Left kidney (tissue), 2 donors: Measurements from ENCODE around the gene SLC2A9. TPM values are rescaled to one million over a fixed set of nuclear protein-coding genes. Genes with fewer than 3 reads are reported as not detected.

ENCODE experiments used
- DNase-seq: peaks from one replicate; pipeline ENCODE4 v3.0.0-alpha.2; 2013
- polyA plus RNA-seq: library from polyadenylated mRNA; unstranded; fragments of 120-200 nt; gene quantifications from one replicate; pipeline ENCODE4 v1.2.1, GENCODE V29; 2013; ENCODE audit not compliant: insufficient read length

The SLC2A9 gene
- polyA plus RNA-seq, 1 donor = 10.3 TPM

- DNase-seq = no peak
Observed at GRCh38 chr4:10019521-10020051, 1.7 kb downstream of the SLC2A9 start.

DNA sequence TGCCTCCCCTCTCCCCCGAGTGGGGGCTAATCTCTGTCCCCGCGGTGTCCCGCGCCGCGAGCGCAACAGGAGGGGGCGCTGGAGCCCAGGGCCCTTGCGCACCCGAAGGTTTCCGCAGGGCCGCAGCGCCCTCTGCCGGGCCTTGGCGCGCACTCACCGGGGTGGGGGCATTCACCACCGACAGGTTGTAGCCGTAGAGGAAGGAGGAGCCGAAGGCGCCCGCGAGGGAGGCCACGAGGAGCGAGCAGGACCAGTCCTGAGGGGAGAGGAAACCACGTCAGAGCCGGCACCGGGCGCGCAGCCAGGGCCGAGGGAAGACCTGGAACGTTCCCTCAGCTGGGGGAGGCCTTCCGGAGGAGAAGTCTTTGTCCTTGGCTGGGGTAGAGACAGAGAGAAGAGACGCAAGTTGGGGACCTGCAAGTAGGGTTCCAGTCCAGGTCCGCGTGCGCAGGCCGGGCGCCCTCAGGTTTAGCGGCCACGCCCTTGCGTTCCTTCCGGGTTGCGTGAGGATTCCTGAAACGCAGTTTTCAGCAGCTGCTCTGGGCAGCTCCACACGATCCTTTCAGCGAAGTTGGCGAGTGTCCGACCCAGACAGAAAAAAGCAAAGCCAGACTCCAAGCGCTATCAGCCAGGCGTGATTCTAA is 2.4 kb downstream of the SLC2A9 start:
- DNase-seq = peak; percentile 90

DNA sequence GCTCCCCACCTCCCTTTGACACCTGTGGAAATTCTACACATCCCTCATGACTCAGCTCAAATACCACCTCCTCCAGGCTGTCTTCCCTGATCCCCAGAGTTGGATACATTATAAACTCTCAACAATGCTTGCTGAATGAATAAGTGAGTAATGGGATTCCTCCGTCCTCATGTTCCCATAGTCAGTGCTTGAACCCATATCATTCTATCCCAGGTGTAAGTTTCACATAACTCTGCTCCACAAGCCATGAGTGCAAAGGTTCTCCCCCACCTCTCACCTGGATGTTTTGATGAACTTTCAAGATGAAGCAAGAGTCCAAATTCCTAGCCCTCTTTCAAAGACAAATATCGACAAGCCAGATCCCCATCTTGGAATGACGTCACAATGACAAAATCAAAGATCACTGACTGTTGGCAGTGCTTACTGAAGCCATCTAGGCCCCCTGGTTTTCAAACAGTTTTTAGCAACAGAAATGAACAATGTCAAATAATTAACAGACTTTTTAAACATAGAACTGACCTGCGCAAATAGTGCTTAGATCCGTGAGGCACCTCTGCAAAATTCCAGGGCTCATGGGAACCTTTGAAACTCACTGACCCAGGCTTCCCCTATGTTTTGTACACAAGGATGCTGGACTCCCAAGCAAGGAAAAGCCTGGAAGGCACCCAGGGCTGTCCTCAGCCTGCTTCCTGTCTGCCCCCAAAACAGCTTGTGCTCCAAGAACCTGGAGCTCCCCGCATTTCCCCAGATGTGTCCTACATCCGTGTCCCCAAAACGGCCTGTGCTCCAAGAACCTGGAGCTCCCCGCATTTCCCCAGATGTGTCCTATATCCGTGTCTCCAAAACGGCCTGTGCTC is 4.0 kb downstream of the SLC2A9 start:
- no peak for DNase-seq

DNA sequence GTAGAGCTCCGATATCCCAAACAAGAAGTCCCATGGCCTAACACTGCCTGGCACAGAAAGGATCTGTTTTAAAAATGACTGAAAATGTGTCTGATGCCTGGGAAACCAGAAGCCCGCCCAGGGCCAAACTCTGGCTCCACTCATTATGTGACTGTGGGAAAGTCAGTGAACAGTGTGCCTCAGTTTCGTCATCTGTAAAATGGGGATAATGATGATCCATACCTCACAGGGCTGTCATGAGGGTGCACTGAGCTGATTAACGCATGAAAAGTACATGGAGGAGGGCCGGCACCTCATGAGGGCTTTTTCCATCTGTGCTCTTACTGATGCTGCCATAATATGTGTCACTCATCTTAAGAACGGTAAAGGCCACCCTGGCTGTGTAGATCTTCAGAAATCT is 5.1 kb downstream of the SLC2A9 start:
- no peak for DNase-seq

DNA sequence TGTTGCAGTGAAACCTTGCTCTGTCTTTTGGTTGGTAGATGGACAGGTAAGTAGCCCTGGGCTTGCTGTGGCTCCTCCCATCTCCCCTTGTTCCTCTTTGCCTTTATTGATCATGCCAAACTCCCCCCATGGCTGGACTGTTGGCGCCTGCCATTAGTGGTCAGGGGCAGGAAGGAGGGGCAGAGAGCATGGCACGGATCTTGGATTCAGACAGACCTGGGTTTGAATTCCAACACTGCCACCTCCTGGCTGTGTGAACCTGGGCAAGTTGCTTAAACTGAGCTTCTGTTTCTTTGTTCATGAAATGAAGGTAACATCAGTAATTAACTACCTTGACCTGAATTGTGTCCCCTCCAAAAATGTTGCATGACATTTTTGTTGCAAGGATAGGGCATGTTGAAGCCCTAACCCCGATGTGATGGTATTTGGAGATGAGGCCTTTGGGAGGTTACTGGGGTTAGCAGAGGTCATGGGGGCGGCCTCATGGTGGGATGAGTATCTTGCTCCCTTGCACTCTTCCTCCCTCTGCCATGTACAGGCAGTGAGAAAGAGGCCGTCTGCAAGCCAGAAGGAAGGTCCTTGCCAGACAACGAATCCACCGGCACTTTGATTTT is 6.0 kb downstream of the SLC2A9 start:
- DNase-seq = no peak

DNA sequence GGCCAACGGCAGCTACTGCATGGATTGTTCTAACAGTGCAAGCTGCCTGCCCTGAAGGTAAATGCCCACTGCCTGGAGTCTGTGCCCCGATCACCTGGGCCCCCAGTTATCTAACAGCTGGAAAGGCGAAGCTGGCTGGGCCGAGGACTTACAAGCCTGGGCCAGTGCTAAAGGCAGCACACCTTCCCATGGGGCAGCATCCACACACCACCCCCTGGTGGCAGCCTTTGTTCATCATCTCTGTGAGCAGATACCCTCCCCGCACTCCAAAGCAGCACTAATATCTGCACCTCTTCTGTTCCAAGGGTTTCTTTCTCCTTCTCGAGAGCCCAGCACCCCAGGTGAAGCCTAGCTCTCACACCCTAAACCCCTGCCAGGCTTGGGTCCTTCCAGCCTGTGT is 7.6 kb downstream of the SLC2A9 start:
- no peak for DNase-seq

GRCh38 chr4:10011885-10012284 is 9.4 kb downstream of the SLC2A9 start:
- DNase-seq = no peak

- DNase-seq = no peak
Observed at GRCh38 chr4:10011277-10011676, 10.0 kb downstream of the SLC2A9 start.

GRCh38 chr4:10009861-10010500 is 11.3 kb downstream of the SLC2A9 start:
- no peak for DNase-seq

DNA sequence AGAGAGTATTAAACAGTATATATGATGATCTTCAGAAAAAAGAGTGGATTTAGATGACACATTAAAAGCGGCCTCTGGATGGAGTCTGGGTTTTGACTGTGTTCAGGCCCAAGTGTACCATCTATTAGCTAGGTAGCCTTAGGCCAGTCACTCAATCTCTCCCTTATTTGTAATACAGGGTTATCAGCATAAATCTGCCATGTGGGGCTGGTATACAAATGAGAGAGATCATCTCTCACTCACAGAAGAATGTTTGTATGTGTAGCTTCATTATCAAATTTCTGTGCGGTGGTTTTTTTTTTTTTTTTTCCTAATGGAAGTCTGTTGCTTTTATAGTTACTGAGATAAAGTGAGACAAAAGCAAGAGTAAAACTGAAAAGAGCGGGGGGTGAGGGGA is 12.7 kb downstream of the SLC2A9 start:
- no peak for DNase-seq

GRCh38 chr4:10007793-10008608 is 13.3 kb downstream of the SLC2A9 start:
- DNase-seq = no peak

GRCh38 chr4:10007436-10007740 is 13.9 kb downstream of the SLC2A9 start:
- no peak for DNase-seq

GRCh38 chr4:10006601-10007435 is 14.5 kb downstream of the SLC2A9 start:
- DNase-seq = peak; percentile 36

DNA sequence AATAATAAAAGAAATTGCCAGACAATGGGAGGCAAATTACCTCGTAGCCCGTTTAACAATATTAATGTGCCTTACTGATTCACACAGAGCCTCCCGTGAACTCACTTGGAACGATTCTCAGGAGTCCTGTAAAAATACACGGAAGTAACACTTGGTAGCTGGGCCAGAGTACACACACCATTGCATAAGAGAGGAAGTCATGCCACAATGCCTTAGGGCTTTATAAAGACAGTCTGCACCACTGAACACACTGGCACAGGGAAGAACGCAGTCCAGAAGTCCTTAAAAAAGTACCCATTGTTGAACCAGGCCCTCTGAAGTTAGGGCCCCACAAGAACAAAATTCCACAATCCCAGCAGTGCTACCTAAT is 15.1 kb downstream of the SLC2A9 start:
- peak; percentile 28 for DNase-seq

- DNase-seq = no peak
Observed at GRCh38 chr4:10005632-10006031, 15.7 kb downstream of the SLC2A9 start.

DNA sequence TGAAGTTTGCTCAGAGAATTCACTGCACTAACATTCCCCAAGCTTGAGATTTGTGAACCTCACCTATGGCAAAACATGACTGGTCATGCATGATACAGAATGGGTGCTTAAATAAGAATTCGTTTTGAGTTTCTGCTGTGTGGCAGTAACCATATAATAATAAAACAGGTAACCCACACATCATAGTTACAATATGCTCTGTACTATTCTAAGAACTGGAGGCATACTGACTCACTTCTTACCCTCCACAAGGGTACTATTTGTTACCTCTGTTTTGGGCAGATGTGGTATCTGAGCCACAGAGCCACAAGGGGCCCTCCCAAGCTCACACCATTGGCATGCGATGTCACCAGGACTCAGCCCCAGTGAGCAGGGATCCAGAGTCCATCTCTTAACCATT is 17.6 kb downstream of the SLC2A9 start:
- DNase-seq = no peak

- DNase-seq = no peak
Observed at GRCh38 chr4:10002278-10002677, 19.0 kb downstream of the SLC2A9 start.

DNA sequence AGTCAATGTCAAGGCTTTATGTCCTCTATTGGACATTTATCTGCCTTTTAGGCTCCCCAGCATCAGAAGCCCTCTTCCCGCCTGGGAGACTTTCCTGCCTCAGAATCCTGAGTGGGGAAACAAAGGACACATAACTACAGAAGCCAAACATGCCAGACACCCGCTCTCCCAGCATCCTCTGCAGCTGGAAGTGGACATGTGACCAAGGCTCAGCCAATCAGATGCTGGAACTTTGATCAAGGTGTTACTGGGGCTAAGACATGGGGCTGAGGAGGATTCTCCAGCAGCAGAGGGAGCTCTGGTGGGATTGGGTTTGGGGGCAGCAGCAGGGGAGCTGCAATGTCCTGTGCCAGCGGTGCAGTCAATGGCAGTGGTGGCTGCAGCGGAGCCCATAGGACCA is 19.5 kb downstream of the SLC2A9 start:
- no peak for DNase-seq

DNA sequence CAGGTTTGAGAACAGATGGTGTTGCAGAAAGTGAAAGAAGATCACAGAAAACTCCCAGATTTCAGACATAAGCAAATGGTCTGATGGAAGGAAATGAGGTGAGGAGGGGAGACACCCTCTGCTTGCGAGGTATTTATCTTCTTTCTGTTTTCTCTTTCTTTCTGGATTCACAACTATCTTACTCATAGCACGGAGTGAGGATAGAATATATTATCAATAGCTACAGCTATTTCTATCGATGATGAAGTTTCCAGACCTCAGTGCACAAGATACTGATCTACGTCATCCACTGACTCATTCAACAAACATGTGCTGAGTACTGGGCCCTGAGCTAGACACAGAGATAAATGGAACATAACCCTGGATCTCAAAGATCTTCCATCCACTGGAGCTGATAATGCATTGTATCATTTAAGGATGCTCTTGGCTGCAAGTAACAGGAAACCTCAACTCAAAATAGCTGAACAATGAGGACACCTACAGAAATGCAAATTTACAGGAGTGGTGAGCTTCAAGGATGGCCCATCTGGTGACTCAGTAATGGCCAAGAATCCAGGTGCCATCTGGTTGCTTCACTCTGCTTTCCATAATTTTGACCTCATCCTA is 21.2 kb downstream of the SLC2A9 start:
- DNase-seq = no peak

DNA sequence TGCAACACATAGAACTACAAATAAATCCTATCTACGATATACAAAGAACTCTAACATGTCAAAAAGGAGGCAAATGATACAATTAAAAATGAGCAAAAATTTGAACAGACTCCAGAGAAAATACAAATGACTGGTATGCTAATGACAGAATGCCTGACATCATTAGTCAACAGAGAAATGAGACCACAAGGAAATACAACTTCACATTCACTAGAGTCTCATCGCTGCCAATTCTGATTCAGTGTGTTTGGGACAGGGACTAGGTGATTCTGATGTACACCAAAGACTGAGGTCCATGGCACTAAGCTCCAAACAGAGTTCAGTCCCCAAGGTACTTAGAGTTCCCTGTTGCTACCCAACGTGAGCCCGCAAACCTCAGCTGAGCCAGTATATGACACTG is 23.4 kb downstream of the SLC2A9 start:
- DNase-seq = no peak
